Retinal pigment epithelial cell (primary cell): ENCODE data around the gene NRIP2.

Experiments
- DNase-seq: peaks from one replicate; pipeline ENCODE4 v3.0.0-alpha.2; 2010; ENCODE audit warnings: low read depth
- H3K4me3 ChIP-seq: 2 replicates; pipeline ENCODE4 v1.5.1; 2011; ENCODE audit warnings: mild to moderate bottlenecking, low read length, control low read depth, moderate library complexity
- CTCF ChIP-seq: conservative IDR thresholded peaks from 2 replicates; pipeline ENCODE4 v1.5.1; 2011; ENCODE audit warnings: low read depth, low read length, control low read depth, inconsistent platforms

NRIP2 gene

GRCh38 chr12:2819810-2820209 is 15.0 kb downstream of the NRIP2 start:
- no peak for DNase-seq
- TF ChIP-seq CTCF: no peak
- no peak overlapping the region for H3K4me3 ChIP-seq

GRCh38 chr12:2813214-2814185 is 21.3 kb downstream of the NRIP2 start:
- peak overlapping the region; percentile 95 for H3K4me3 ChIP-seq
- no peak for DNase-seq
- TF ChIP-seq CTCF: peak; percentile 82

GRCh38 chr12:2812290-2813213 is 22.3 kb downstream of the NRIP2 start, which contains the start of gene ITFG2:
ITFG2 (plus strand) TSS chr12:2812668; CDS start chr12:2812761, 93 bp downstream.
- TF ChIP-seq CTCF: no peak

GRCh38 chr12:2811801-2812200 is 23.0 kb downstream of the NRIP2 start:
- no peak for TF ChIP-seq CTCF
- DNase-seq: no peak
- peak overlapping the region; percentile 95 for H3K4me3 ChIP-seq

More at GRCh38 chr12:2812290-2813213, 22.3 kb downstream of the NRIP2 start, which contains the start of gene ITFG2:
- peak within 1 kb of the TSS; percentile 95 for H3K4me3 ChIP-seq
- DNase-seq: peak; percentile 92

- DNase-seq: no peak
- TF ChIP-seq CTCF: no peak
- H3K4me3 ChIP-seq: no peak overlapping the region
Measured at GRCh38 chr12:2806700-2807099, 28.1 kb downstream of the NRIP2 start.

- no peak overlapping the region for H3K4me3 ChIP-seq
- no peak for TF ChIP-seq CTCF
- no peak for DNase-seq
Measured at GRCh38 chr12:2805143-2805520, 29.7 kb downstream of the NRIP2 start.
